Measurements from ENCODE around the gene CPN1.

Gene CPN1

GRCh38 chr10:100071529-100071928 is 10.1 kb downstream of the CPN1 start:
- DNase-seq = no peak

GRCh38 chr10:100067466-100067865 is 14.2 kb downstream of the CPN1 start:
- no peak for DNase-seq
- Histone ChIP-seq H3K4me3 (ENCODE audit: low read depth, low read length) (no peak overlapping the region), H3K27me3 (no peaks in the 10 kb centered on the region), H3K36me3 (no peaks in the 10 kb centered on the region), H3K4me1 (no peaks in the 10 kb centered on the region), H3K9me3 (no peaks in the 10 kb centered on the region)
- no peak for TF ChIP-seq CTCF (IDR thresholded peaks at IDR 0.05; ENCODE audit: low read depth, low read length)

More at GRCh38 chr10:100071529-100071928, 10.1 kb downstream of the CPN1 start:
- no peaks in the 10 kb centered on the region for H3K27me3 ChIP-seq
- H3K36me3 ChIP-seq = no peaks in the 10 kb centered on the region
- no peaks in the 10 kb centered on the region for H3K4me1 ChIP-seq
- no peaks in the 10 kb centered on the region for H3K9me3 ChIP-seq
- no peak overlapping the region for H3K4me3 ChIP-seq (ENCODE audit: low read depth, low read length)
- TF ChIP-seq CTCF (IDR thresholded peaks at IDR 0.05; ENCODE audit: low read depth, low read length) = no peak

- Histone ChIP-seq H3K9me3 (no peaks in the 10 kb centered on the region), H3K4me3 (ENCODE audit: low read depth, low read length) (no peak overlapping the region), H3K36me3 (no peaks in the 10 kb centered on the region), H3K4me1 (no peaks in the 10 kb centered on the region), H3K27me3 (no peaks in the 10 kb centered on the region)
- TF ChIP-seq CTCF (IDR thresholded peaks at IDR 0.05; ENCODE audit: low read depth, low read length) = no peak
- no peak for DNase-seq
Measured at GRCh38 chr10:100065084-100065660, 16.5 kb downstream of the CPN1 start.

GRCh38 chr10:100061401-100061800 is 20.3 kb downstream of the CPN1 start:
- H3K4me3 ChIP-seq (ENCODE audit: low read depth, low read length) = no peak overlapping the region
- no peaks in the 10 kb centered on the region for H3K9me3 ChIP-seq
- no peaks in the 10 kb centered on the region for H3K4me1 ChIP-seq
- no peaks in the 10 kb centered on the region for H3K36me3 ChIP-seq
- no peaks in the 10 kb centered on the region for H3K27me3 ChIP-seq
- no peak for DNase-seq
- no peak for TF ChIP-seq CTCF (IDR thresholded peaks at IDR 0.05; ENCODE audit: low read depth, low read length)

GRCh38 chr10:100057948-100058347 is 23.7 kb downstream of the CPN1 start:
- no peaks in the 10 kb centered on the region for H3K36me3 ChIP-seq
- DNase-seq = no peak
- no peaks in the 10 kb centered on the region for H3K27me3 ChIP-seq
- H3K4me3 ChIP-seq (ENCODE audit: low read depth, low read length) = no peak overlapping the region
- H3K9me3 ChIP-seq = no peaks in the 10 kb centered on the region
- no peak for TF ChIP-seq CTCF (IDR thresholded peaks at IDR 0.05; ENCODE audit: low read depth, low read length)
- no peaks in the 10 kb centered on the region for H3K4me1 ChIP-seq

- Histone ChIP-seq H3K27me3 (no peaks in the 10 kb centered on the region), H3K9me3 (no peaks in the 10 kb centered on the region), H3K36me3 (no peaks in the 10 kb centered on the region), H3K4me1 (no peaks in the 10 kb centered on the region), H3K4me3 (ENCODE audit: low read depth, low read length) (no peak overlapping the region)
- no peak for TF ChIP-seq CTCF (IDR thresholded peaks at IDR 0.05; ENCODE audit: low read depth, low read length)
- no peak for DNase-seq
Measured at GRCh38 chr10:100053686-100054460, 27.8 kb downstream of the CPN1 start.
